ENCODE data around the gene ICA1. TPM values are rescaled to one million over a fixed set of nuclear protein-coding genes. Genes with fewer than 3 reads are reported as not detected.

The ICA1 gene
- total RNA-seq, 1 donor from 2014 or later = 10.5 TPM

GRCh38 chr7:8094164-8095140 is 167.5 kb downstream of the ICA1 start:
- no peak for DNase-seq (ENCODE audit: low read depth)
- no peak for FAIRE-seq
- Histone ChIP-seq H3K4me3 (ENCODE audit: low read depth, low read length) (no peak overlapping the region), H3K27me3 (ENCODE audit: control insufficient read depth, insufficient read depth, low read length) (no peaks in the 10 kb centered on the region), H3K36me3 (ENCODE audit: control insufficient read depth, insufficient read depth, low read length) (no peaks in the 10 kb centered on the region)
- TF ChIP-seq, protein P1, sequence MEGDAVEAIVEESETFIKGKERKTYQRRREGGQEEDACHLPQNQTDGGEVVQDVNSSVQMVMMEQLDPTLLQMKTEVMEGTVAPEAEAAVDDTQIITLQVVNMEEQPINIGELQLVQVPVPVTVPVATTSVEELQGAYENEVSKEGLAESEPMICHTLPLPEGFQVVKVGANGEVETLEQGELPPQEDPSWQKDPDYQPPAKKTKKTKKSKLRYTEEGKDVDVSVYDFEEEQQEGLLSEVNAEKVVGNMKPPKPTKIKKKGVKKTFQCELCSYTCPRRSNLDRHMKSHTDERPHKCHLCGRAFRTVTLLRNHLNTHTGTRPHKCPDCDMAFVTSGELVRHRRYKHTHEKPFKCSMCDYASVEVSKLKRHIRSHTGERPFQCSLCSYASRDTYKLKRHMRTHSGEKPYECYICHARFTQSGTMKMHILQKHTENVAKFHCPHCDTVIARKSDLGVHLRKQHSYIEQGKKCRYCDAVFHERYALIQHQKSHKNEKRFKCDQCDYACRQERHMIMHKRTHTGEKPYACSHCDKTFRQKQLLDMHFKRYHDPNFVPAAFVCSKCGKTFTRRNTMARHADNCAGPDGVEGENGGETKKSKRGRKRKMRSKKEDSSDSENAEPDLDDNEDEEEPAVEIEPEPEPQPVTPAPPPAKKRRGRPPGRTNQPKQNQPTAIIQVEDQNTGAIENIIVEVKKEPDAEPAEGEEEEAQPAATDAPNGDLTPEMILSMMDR (IDR thresholded peaks at IDR 0.05; ENCODE audit: insufficient read depth, low read length, severe bottlenecking) = no peak

- Histone ChIP-seq H3K36me3 (ENCODE audit: control insufficient read depth, insufficient read depth, low read length) (no peaks in the 10 kb centered on the region), H3K4me3 (ENCODE audit: low read depth, low read length) (no peak overlapping the region), H3K27me3 (ENCODE audit: control insufficient read depth, insufficient read depth, low read length) (no peaks in the 10 kb centered on the region)
- FAIRE-seq (no peak), DNase-seq (ENCODE audit: low read depth) (peak; percentile 71)
- TF ChIP-seq, protein P1 (IDR thresholded peaks at IDR 0.05; ENCODE audit: insufficient read depth, low read length, severe bottlenecking) = no peak
Measured at GRCh38 chr7:8092140-8092539, 169.8 kb downstream of the ICA1 start.

DNA sequence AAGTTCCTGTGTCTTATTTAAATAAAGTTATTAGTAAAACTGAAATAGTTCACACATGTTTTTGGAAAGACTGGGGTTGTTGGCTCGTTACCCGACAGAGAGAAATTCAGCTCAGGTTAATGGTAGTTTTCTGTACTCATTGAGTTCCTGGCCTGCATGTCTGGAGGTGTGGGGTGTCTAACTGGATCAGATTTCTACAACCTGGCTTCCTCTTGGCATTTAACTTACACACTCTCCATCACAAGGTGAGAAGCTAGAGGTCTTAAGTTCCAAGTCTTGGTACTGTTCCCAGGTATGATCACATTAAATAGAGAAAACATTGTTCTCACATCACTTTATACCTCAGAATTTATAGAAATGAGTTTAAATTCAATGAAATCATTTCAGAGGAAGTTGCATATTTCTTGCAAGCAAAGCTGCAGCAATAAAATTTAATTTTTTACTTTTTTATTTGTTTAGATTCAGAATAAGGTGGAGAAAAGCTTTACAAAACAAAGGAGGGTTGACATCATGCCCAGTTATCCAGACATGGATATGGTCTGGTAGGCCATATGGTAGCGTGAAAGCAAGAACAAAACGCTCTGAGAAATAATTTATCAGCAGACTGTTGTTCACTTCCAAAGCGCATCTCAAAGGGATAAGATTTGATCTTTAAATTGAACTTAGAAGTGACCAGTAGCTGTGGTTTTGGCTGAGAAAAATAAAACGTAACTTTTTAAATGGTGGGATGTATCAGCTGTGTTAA is 172.8 kb downstream of the ICA1 start:
- no peak for FAIRE-seq
- TF ChIP-seq, protein P1 (IDR thresholded peaks at IDR 0.05; ENCODE audit: insufficient read depth, low read length, severe bottlenecking) = no peak
- no peak overlapping the region for H3K4me3 ChIP-seq (ENCODE audit: low read depth, low read length)
- H3K36me3 ChIP-seq (ENCODE audit: control insufficient read depth, insufficient read depth, low read length) = no peaks in the 10 kb centered on the region
- H3K27me3 ChIP-seq (ENCODE audit: control insufficient read depth, insufficient read depth, low read length) = no peaks in the 10 kb centered on the region
- DNase-seq (ENCODE audit: low read depth) = no peak

DNA sequence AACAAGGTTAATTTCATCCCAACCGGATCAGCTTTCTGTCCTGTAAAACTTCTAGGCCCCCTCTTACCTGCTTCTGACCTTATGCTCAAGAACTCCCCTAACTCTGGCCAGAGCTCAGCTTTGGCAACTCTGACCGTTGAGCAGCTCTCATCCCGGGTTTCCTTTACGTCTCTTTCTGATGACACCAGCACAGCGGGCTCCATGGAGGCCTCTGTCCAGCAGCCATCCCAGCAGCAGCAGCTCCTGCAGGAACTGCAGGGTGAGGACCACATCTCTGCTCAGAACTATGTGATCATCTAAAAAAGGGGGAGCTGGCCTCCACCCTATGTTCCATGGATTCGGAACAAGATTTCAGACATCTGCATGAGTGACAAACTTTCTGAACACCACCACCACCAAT is 175.7 kb downstream of the ICA1 start:
- TF ChIP-seq, protein P1 (IDR thresholded peaks at IDR 0.05; ENCODE audit: insufficient read depth, low read length, severe bottlenecking) = no peak
- H3K36me3 ChIP-seq (ENCODE audit: control insufficient read depth, insufficient read depth, low read length) = no peaks in the 10 kb centered on the region
- FAIRE-seq (no peak), DNase-seq (ENCODE audit: low read depth) (no peak)
- no peaks in the 10 kb centered on the region for H3K27me3 ChIP-seq (ENCODE audit: control insufficient read depth, insufficient read depth, low read length)
- no peak overlapping the region for H3K4me3 ChIP-seq (ENCODE audit: low read depth, low read length)

GRCh38 chr7:8085420-8085819 is 176.5 kb downstream of the ICA1 start:
- Histone ChIP-seq H3K27me3 (ENCODE audit: control insufficient read depth, insufficient read depth, low read length) (no peaks in the 10 kb centered on the region), H3K4me3 (ENCODE audit: low read depth, low read length) (no peak overlapping the region), H3K36me3 (ENCODE audit: control insufficient read depth, insufficient read depth, low read length) (no peaks in the 10 kb centered on the region)
- TF ChIP-seq, protein P1 (IDR thresholded peaks at IDR 0.05; ENCODE audit: insufficient read depth, low read length, severe bottlenecking) = no peak
- FAIRE-seq = no peak
- no peak for DNase-seq (ENCODE audit: low read depth)
